ENCODE results near the gene APOA4.

APOA4 gene

DNA sequence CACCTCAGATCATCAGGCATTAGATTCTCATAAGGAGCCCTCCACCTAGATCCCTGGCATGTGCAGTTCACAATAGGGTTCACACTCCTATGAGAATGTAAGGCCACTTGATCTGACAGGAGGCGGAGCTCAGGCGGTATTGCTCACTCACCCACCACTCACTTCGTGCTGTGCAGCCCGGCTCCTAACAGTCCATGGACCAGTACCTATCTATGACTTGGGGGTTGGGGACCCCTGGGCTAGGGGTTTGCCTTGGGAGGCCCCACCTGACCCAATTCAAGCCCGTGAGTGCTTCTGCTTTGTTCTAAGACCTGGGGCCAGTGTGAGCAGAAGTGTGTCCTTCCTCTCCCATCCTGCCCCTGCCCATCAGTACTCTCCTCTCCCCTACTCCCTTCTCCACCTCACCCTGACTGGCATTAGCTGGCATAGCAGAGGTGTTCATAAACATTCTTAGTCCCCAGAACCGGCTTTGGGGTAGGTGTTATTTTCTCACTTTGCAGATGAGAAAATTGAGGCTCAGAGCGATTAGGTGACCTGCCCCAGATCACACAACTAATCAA lies 8.8 kb upstream of the APOA4 start:
- FAIRE-seq = no peak
- DNase-seq (ENCODE audit: insufficient read length, low spot score) = no peak

DNA sequence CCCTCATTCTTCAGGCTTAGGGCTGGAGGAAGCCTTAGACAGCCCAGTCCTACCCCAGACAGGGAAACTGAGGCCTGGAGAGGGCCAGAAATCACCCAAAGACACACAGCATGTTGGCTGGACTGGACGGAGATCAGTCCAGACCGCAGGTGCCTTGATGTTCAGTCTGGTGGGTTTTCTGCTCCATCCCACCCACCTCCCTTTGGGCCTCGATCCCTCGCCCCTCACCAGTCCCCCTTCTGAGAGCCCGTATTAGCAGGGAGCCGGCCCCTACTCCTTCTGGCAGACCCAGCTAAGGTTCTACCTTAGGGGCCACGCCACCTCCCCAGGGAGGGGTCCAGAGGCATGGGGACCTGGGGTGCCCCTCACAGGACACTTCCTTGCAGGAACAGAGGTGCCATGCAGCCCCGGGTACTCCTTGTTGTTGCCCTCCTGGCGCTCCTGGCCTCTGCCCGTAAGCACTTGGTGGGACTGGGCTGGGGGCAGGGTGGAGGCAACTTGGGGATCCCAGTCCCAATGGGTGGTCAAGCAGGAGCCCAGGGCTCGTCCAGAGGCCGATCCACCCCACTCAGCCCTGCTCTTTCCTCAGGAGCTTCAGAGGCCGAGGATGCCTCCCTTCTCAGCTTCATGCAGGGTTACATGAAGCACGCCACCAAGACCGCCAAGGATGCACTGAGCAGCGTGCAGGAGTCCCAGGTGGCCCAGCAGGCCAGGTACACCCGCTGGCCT lies 7.2 kb upstream of the APOA4 start:
- no peak for FAIRE-seq

DNA sequence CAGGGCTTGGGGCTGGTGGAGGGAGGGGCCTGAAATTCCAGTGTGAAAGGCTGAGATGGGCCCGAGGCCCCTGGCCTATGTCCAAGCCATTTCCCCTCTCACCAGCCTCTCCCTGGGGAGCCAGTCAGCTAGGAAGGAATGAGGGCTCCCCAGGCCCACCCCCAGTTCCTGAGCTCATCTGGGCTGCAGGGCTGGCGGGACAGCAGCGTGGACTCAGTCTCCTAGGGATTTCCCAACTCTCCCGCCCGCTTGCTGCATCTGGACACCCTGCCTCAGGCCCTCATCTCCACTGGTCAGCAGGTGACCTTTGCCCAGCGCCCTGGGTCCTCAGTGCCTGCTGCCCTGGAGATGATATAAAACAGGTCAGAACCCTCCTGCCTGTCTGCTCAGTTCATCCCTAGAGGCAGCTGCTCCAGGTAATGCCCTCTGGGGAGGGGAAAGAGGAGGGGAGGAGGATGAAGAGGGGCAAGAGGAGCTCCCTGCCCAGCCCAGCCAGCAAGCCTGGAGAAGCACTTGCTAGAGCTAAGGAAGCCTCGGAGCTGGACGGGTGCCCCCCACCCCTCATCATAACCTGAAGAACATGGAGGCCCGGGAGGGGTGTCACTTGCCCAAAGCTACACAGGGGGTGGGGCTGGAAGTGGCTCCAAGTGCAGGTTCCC lies 6.5 kb upstream of the APOA4 start, which contains the start of gene APOC3:
Gene APOC3, plus strand, starts transcription at position 383 of the 659 bp plus-strand sequence. CDS start 676 bp downstream, outside the sequence.
- DNase-seq (ENCODE audit: insufficient read length, low spot score) (no peak), FAIRE-seq (no peak)

More for the DNA sequence above, 7.2 kb upstream of the APOA4 start:
- no peak for DNase-seq (ENCODE audit: insufficient read length, low spot score)

DNA sequence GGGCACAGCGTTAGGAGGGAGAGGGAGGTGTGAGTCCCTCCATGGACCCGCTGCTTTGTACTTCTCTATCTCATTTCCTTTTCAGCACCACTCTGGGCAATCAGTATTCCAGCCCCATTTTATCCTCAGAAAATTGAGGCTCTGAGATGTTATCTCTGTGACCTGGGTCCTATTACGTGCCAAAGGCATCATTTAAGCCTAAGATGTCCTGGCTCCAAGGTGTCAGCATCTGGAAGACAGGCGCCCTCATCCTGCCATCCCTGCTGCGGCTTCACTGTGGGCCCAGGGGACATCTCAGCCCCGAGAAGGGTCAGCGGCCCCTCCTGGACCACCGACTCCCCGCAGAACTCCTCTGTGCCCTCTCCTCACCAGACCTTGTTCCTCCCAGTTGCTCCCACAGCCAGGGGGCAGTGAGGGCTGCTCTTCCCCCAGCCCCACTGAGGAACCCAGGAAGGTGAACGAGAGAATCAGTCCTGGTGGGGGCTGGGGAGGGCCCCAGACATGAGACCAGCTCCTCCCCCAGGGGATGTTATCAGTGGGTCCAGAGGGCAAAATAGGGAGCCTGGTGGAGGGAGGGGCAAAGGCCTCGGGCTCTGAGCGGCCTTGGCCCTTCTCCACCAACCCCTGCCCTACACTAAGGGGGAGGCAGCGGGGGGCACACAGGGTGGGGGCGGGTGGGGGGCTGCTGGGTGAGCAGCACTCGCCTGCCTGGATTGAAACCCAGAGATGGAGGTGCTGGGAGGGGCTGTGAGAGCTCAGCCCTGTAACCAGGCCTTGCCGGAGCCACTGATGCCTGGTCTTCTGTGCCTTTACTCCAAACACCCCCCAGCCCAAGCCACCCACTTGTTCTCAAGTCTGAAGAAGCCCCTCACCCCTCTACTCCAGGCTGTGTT lies 5.8 kb upstream of the APOA4 start:
- DNase-seq (ENCODE audit: insufficient read length, low spot score) = no peak
- no peak for FAIRE-seq

DNA sequence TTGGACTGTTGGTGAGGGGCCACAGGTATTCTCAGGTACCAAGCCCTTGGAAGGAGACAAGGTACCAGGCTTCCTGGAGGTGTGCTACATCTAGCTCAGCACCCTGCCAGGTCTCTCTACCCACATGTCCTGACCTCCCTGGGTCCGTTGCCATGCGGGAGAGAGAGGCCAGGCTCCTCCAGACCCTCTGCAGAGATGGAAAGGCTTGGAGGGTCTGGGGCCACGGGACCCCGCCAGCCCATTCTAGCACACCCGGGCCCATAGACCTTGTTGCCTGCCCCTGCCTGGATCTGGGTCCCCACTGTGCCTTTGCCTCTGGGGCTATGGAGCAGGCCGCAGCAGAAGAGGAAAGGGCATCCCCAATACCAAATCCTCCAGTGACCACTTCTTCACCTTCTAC lies 4.4 kb upstream of the APOA4 start:
- FAIRE-seq = no peak
- DNase-seq (ENCODE audit: insufficient read length, low spot score) = no peak

DNA sequence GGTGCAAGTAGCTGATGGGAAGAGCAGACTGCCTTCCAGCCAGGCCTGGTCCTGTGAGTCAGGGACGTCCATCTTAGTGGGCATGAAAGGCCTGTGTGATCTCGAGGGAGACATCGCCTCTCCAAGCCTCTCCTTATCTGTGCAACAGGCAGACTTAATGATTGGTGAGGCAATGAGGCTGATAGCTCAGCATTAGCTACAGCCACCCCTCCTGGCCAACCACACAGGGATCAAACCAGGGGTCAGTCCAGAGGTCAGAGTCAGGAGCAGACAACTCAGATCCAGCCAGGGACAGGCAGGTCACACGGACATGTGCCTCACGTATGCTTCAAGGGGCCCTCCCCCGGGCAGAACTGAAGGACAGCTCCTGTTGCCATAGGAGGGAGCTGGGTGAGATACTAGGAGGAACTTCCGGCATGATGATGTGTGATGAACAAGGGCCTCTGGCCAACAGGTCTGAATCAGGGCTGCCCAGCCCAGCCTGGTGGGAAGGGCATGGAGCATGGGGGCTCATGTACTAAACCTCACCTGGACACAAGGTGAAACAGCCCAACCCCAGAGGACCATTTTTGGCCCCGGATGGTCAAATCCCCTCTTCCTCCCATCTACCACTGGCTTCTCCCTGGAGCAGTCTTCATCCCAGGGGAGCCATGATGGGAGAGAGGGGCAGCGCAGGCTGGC lies 3.8 kb upstream of the APOA4 start:
- FAIRE-seq (no peak), DNase-seq (ENCODE audit: insufficient read length, low spot score) (no peak)

DNA sequence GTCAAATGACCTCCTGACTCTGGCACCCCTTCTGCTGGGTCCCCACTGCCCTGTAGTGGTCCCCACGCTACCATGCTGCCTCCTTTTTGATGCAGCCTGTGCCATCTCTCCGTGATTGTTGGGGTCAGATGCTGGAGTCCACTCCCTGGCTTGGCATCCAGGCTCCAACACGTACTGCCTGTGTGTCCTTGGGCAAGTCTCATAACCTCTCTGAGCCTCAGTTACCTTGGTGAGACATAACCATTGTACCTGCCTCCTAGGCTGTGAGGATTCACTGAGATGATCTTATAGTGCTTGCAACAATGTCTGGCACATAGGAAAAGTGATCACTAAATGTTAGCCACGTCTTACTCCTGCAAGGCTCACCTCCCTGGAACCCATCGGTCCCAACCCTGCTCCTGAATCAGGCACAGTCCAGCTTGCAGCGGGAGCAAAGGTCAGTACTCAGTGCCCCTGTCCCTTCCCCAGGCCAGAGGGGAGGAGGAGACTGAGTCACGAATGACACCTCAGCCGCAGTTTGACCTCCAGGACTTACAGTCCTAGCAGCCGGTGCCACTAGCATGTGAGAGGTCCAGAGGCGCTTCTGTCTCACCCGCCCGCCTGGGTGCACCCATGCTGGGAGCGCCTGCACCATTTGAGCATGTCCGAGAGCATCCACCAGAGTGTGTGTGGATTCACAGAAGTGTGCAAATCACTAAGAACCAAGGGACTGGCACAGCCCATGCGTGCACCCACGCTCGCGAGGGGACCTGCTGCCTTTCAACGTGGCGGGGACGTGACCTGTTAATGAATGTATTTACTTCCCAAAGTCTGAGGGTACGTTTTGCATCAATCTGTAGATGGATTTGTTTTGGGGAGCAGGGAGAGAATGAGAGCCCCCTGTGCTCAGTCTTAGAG lies 3.0 kb upstream of the APOA4 start:
- FAIRE-seq (no peak), DNase-seq (ENCODE audit: insufficient read length, low spot score) (no peak)

DNA sequence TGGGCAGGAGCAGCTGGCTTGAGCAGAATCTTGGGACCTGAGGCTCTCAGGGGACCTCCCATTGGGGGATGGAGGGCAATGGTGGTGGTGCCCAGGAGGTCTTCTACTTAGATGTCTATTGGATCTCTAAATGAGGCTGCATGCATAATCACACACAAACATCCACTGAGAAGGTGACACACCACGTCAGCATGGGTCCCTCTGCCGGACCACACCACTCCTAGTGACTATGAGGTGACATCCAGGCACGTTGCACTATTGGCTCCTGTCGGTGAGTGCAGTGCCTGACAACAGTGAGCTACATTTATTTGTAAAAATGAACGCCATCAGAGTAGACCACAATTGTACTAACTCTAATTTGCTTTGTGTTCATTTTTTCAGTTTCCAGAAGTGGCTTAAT lies 2.3 kb upstream of the APOA4 start:
- FAIRE-seq (no peak), DNase-seq (ENCODE audit: insufficient read length, low spot score) (no peak)

DNA sequence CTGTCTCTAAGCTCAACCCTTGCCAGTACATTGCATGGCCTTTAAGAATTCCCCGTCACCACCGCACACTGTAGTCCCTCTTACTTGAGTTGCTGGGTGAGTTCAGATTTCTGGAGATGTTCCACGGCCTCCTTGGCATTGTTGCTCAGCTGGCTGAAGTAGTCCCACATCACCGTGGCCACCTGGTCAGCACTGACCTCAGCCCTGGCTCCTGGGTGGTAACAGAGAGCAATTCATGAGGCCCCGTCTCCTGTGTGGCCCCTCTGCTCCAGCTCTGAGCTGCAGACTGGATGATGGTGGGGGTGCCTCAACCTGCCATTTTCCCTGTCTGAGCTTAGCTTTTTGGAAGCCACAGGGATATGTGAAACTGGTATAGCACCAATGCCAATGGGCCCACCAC lies 529 bp downstream of the APOA4 start:
- DNase-seq (ENCODE audit: insufficient read length, low spot score) (no peak), FAIRE-seq (no peak)

DNA sequence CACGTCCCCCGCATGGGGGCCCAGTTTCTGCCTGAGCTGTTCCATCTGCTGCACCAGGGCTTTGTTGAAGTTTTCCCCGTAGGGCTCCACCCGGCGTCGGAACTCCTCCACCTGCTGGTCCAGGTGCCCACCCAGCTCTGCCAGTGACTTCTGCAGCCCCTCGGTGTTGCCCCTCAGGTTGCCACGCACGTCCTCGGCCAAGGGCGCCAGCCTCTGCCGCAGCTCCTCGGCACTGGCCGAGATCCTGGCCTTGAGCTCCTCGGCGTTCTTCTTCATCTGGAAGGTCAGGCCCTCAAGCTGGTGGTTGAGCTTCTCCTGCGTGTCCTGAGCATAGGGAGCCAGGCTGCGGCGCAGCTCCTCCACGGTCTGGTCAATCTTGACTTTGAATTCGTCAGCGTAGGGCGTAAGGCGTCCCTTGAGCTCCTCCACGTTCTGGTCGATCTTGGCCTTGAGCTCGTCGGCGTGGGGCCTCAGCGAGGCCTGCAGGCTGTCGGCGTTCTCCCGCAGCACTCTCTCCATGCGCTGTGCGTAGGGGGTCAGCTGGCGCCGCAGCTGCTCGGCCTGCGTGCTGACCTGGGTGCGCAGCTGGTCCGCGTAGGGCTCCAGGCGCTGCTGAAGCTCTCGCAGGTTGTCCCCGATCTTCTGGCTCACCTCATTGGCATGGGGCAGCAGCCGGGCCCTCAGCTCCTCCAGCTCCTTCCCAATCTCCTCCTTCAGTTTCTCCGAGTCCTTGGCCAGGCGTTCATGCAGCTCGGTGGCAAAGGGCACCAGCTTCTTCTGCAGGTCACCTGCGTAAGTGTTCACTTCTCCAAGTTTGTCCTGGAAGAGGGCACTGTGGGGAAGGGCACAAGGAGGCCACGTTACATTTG lies 1.8 kb downstream of the APOA4 start:
- DNase-seq (ENCODE audit: insufficient read length, low spot score) (no peak), FAIRE-seq (no peak)

DNA sequence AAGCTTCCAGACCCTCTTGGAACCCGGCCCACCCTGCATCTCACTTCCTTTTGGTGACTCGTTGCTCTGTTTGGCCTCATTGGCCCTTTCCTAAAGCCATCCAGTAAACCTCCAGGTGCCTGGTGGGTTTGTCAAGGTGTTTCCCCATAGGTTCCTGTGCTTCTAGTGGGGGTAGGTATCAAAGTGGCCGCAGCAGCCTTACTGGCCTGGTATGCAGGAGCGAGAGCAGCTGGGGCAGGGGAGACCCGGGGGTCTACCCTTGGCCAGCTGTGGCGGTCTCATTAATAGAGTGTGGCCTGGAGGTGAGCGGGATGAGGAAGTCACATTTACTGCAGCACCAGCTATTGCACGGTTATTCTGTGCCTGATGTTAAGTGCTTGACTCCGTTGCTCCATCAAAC lies 4.1 kb downstream of the APOA4 start:
- FAIRE-seq = no peak

DNA sequence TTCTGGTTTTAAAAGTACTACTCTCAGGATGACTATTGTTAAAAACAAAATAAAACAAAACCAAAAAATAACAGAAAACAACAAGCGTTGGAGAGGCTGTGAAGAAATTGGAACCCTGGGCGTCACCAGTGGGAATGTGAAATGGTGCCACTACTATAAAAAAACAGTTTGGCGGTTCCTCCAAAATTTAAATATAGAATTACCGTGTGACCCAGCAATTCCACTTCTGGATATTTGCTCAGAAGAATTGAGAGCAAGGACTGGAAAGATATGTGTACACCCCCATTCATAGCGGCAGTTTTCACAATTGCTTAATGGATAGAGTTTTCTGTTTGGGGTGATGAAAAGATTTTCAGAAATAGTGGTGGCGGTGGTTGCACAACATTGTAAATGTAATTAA lies 8.6 kb downstream of the APOA4 start:
- no peak for FAIRE-seq

More for the DNA sequence above, 4.1 kb downstream of the APOA4 start:
- no peak for DNase-seq (ENCODE audit: insufficient read length, low spot score)

DNA sequence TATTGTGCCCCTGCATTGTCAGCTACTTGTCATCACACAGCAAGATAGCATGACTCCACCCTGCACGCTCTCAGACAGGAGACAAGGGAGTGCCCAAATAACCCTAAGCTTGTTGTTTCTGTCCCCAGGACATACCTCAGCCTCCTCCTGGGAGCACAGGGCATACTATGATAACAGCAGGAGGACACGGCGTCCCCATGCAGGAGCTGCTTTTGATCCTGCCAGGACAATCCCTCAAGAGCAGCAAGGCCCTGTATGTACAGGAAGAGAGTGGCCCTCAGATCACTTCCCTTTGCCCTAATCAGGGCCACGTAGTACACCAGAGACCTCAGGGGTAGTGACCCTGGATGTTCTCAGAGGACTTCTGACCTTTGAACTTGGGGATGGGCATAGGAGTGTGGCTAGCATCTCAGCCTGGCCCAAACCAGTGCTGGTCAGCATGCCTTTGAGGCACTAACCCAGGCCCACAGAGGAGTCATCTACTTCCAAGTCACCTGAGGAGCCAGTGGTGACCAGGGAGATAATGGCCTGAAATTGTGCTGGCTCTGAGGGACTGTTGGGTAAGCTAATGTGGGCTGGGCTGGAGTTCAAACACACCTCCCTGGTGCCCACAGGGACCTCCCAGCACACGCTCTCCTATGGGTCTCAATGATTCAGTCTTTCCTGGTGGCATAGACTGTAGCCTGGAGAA lies 9.2 kb downstream of the APOA4 start:
- DNase-seq (ENCODE audit: insufficient read length, low spot score) (no peak), FAIRE-seq (no peak)

More for the DNA sequence above, 8.6 kb downstream of the APOA4 start:
- no peak for DNase-seq (ENCODE audit: insufficient read length, low spot score)

DNA sequence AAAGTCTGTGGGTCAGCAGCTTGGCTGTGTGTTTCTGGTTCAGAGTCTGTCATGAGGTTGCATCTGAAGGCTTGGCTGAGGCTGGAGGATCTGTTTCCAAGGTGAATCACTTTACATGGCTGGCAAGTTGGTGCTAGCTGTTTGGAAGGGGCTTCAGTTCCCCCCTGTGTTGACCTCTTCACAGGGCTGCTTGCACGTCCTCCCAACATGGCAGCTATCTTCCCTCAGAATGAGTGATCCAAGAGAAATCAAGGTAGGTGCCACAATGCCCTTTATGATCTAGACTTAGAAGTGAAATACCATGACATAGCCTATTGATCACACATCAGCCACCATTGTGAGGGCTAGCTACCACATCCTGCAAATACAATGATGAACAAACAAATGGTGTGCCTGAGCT lies 9.9 kb downstream of the APOA4 start:
- DNase-seq (ENCODE audit: insufficient read length, low spot score) (no peak), FAIRE-seq (no peak)

DNA sequence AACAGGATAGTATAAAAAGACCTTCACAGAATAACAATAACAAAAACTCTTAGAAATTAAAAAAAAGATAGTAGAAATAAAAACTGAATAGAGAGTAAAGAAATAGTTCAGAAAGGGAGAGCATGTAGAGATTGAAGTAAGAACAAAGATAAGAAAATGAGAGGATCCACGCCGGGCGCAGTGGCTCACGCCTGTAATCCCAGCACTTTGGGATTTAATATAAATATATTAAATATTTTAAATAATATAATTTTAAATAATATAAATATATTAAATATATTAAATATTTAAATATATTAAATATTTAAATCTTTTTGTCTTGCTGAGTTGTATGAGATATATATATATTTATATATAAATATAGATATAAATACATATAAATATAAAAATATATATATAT lies 11.0 kb downstream of the APOA4 start:
- FAIRE-seq = no peak
- DNase-seq (ENCODE audit: insufficient read length, low spot score) = no peak

DNA sequence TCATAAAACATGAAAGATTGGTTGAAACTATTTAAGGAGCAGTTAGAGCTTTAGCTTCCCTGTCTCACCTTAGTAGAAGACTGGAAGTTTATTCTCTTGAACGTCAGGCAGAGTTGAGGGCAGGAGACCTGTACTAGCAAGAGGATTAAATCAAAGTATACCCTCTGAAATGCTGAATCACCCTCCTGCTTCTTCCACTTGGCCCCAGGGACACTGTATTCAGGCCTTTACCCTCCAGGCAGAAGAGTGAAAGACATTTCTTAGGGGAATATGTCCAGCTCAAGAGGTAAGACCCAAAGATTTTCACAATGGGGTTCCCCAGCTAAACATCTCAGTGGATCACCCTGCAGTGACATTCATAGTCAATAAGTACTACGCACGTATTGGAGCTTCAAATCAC lies 11.9 kb downstream of the APOA4 start:
- FAIRE-seq (no peak), DNase-seq (ENCODE audit: insufficient read length, low spot score) (no peak)

DNA sequence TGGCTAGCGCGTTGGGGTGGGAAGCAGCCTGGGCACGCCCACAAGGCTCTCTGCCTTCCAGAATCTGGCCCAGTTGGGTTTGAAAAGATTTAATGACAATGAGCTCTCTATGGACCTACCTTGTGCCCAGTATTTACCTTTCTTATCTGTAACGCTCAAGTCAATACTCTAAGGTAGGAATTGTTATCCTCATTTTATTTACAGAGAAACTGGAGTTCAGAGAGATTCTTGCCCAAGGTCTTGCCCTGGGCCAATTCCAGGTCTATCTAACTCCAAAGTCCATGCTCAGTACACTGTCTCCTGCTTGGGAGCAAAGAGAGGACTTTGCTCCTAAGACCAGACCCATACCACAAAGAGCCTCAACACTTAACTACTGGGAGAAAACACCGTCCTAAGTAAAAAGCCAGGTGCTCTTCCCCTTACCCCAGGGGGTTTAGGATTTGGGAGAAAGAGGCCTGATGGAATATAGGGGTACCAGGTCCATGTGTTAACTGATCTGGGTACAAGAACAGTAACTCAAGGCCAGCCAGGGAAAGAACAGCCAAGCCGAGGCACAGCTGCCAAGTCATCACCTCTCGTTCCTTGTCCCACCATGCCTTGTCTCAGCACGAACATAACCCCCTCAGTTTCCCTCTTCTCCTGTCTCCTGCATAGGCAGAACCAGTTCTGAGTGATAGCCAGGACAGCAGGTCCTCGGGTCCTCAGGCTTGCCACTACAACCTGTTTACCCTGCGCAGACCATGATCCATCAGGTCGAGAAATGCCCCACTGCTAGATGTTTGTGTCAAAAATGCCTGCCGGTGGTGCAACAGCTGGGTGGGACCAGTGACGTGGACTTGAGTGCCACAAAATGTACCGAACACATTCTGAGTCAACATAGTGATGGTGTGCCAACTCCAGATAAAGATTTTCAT lies 14.6 kb downstream of the APOA4 start:
- FAIRE-seq (no peak), DNase-seq (ENCODE audit: insufficient read length, low spot score) (no peak)
